ENCODE data around the gene RIMBP2.

RIMBP2 gene

GRCh38 chr12:130530429-130530828, 185.7 kb downstream of the RIMBP2 start:
- H3K9me3 ChIP-seq (replicated peaks in 1 of 11), result no peaks in the 10 kb centered on the region
- no peaks in the 10 kb centered on the region for H3K27me3 ChIP-seq
- H3K27ac ChIP-seq, result no peak overlapping the region
- H4K20me1 ChIP-seq, result 0 out of 22 replicates have a peak, but pooled peaks cover 0 to 1% (median 0%) of the 10 kb centered on the region in 11 experiments
- TF ChIP-seq Cebpa-rat (IDR thresholded peaks at IDR 0.05), result no peak
- H3K4me1 ChIP-seq, result no peaks in the 10 kb centered on the region
- H3K36me3 ChIP-seq, result no peaks in the 10 kb centered on the region
- no peak overlapping the region for H3K4me2 ChIP-seq
- no peak overlapping the region for H3K4me3 ChIP-seq
- no peak overlapping the region for H3K9ac ChIP-seq

- Histone ChIP-seq H3K4me2 (no peak overlapping the region), H3K4me3 (no peak overlapping the region), H3K27ac (no peak overlapping the region), H3K9me3 (replicated peaks in 1 of 11) (no peaks in the 10 kb centered on the region), H4K20me1 (peaks cover 0 to 6% (median 0%) of the 10 kb centered on the region in 11 experiments; a peak in 1 of 22 replicates), H3K36me3 (no peaks in the 10 kb centered on the region), H3K4me1 (no peaks in the 10 kb centered on the region), H3K27me3 (no peaks in the 10 kb centered on the region), H3K9ac (no peak overlapping the region)
- TF ChIP-seq Cebpa-rat (IDR thresholded peaks at IDR 0.05), result no peak
These were observed 186.3 kb downstream of the RIMBP2 start for GRCh38 chr12:130529781-130530180.

- H3K27me3 ChIP-seq, result peaks cover 0 to 6% (median 0%) of the 10 kb centered on the region in 11 experiments; a peak in 3 of 22 replicates
- H3K9ac ChIP-seq, result no peak overlapping the region
- H3K9me3 ChIP-seq (replicated peaks in 1 of 11), result no peaks in the 10 kb centered on the region
- no peak overlapping the region for H3K27ac ChIP-seq
- no peak overlapping the region for H3K4me2 ChIP-seq
- no peak overlapping the region for H3K4me3 ChIP-seq
- H4K20me1 ChIP-seq, result peaks cover 0 to 9% (median 0%) of the 10 kb centered on the region in 11 experiments; a peak in 3 of 22 replicates
- H3K36me3 ChIP-seq, result no peaks in the 10 kb centered on the region
- no peak for TF ChIP-seq Cebpa-rat (IDR thresholded peaks at IDR 0.05)
- no peaks in the 10 kb centered on the region for H3K4me1 ChIP-seq
These were observed 188.9 kb downstream of the RIMBP2 start for GRCh38 chr12:130527239-130527638.

- no peak overlapping the region for H3K4me3 ChIP-seq
- peaks cover 0 to 9% (median 0%) of the 10 kb centered on the region in 11 experiments; a peak in 3 of 22 replicates for H4K20me1 ChIP-seq
- H3K4me1 ChIP-seq, result peaks cover 0 to 1% (median 0%) of the 10 kb centered on the region in 10 experiments; a peak in 4 of 20 replicates
- no peak overlapping the region for H3K27ac ChIP-seq
- H3K4me2 ChIP-seq, result no peak overlapping the region
- H3K9ac ChIP-seq, result no peak overlapping the region
- TF ChIP-seq Cebpa-rat (IDR thresholded peaks at IDR 0.05), result no peak
- no peaks in the 10 kb centered on the region for H3K36me3 ChIP-seq
- H3K27me3 ChIP-seq, result peaks cover 0 to 6% (median 0%) of the 10 kb centered on the region in 11 experiments; a peak in 3 of 22 replicates
- no peaks in the 10 kb centered on the region for H3K9me3 ChIP-seq (replicated peaks in 1 of 11)
These were observed 189.3 kb downstream of the RIMBP2 start for GRCh38 chr12:130526813-130527212.

- TF ChIP-seq Cebpa-rat (IDR thresholded peaks at IDR 0.05), result no peak
- H3K36me3 ChIP-seq, result no peaks in the 10 kb centered on the region
These were observed 190.5 kb downstream of the RIMBP2 start for GRCh38 chr12:130525384-130526172.

GRCh38 chr12:130524759-130525158, 191.3 kb downstream of the RIMBP2 start:
- Histone ChIP-seq H3K9me3 (replicated peaks in 1 of 11) (no peaks in the 10 kb centered on the region), H3K4me2 (no peak overlapping the region), H3K4me1 (peaks cover 0 to 11% (median 3%) of the 10 kb centered on the region in 10 experiments; a peak in 9 of 20 replicates), H3K27ac (no peak overlapping the region), H3K9ac (no peak overlapping the region), H3K27me3 (peaks cover 0 to 6% (median 0%) of the 10 kb centered on the region in 11 experiments; a peak in 3 of 22 replicates), H4K20me1 (peaks cover 0 to 9% (median 0%) of the 10 kb centered on the region in 11 experiments; a peak in 3 of 22 replicates), H3K36me3 (no peaks in the 10 kb centered on the region), H3K4me3 (no peak overlapping the region)
- no peak for TF ChIP-seq Cebpa-rat (IDR thresholded peaks at IDR 0.05)

More at GRCh38 chr12:130525384-130526172, 190.5 kb downstream of the RIMBP2 start:
- Histone ChIP-seq H3K4me2 (no peak overlapping the region), H3K27ac (no peak overlapping the region), H3K9me3 (replicated peaks in 1 of 11) (no peaks in the 10 kb centered on the region), H3K9ac (no peak overlapping the region), H3K4me1 (peaks cover 0 to 11% (median 3%) of the 10 kb centered on the region in 10 experiments; a peak in 9 of 20 replicates), H3K27me3 (peaks cover 0 to 6% (median 0%) of the 10 kb centered on the region in 11 experiments; a peak in 3 of 22 replicates), H4K20me1 (peaks cover 0 to 9% (median 0%) of the 10 kb centered on the region in 11 experiments; a peak in 3 of 22 replicates), H3K4me3 (no peak overlapping the region)

GRCh38 chr12:130523863-130524614, 192.1 kb downstream of the RIMBP2 start:
- no peak overlapping the region for H3K4me2 ChIP-seq

GRCh38 chr12:130523208-130523607, 192.9 kb downstream of the RIMBP2 start:
- Histone ChIP-seq H3K27me3 (peaks cover 0 to 6% (median 0%) of the 10 kb centered on the region in 11 experiments; a peak in 3 of 22 replicates), H3K9me3 (replicated peaks in 1 of 11) (no peaks in the 10 kb centered on the region), H3K4me3 (no peak overlapping the region), H4K20me1 (peaks cover 0 to 9% (median 0%) of the 10 kb centered on the region in 11 experiments; a peak in 3 of 22 replicates), H3K4me1 (peaks cover 0 to 11% (median 3%) of the 10 kb centered on the region in 10 experiments; a peak in 9 of 20 replicates), H3K4me2 (no peak overlapping the region), H3K9ac (no peak overlapping the region), H3K36me3 (no peaks in the 10 kb centered on the region), H3K27ac (no peak overlapping the region)
- no peak for TF ChIP-seq Cebpa-rat (IDR thresholded peaks at IDR 0.05)

More at GRCh38 chr12:130523863-130524614, 192.1 kb downstream of the RIMBP2 start:
- Histone ChIP-seq H4K20me1 (peaks cover 0 to 9% (median 0%) of the 10 kb centered on the region in 11 experiments; a peak in 3 of 22 replicates), H3K9me3 (replicated peaks in 1 of 11) (no peaks in the 10 kb centered on the region), H3K4me3 (no peak overlapping the region), H3K4me1 (peaks cover 0 to 11% (median 3%) of the 10 kb centered on the region in 10 experiments; a peak in 9 of 20 replicates), H3K27ac (no peak overlapping the region), H3K27me3 (peaks cover 0 to 6% (median 0%) of the 10 kb centered on the region in 11 experiments; a peak in 3 of 22 replicates), H3K9ac (no peak overlapping the region), H3K36me3 (no peaks in the 10 kb centered on the region)
- TF ChIP-seq Cebpa-rat (IDR thresholded peaks at IDR 0.05), result no peak
